Osteocyte (in vitro differentiated cells): ENCODE results near the gene CEP192. TPM values are rescaled to one million over a fixed set of nuclear protein-coding genes. Genes with fewer than 3 reads are reported as not detected.
A peak's percentile ranks its signal among the peaks of the same experiment; 100 is the strongest.

ENCODE experiments used
- DNase-seq: peaks from one replicate; pipeline ENCODE4 v3.0.0; 2021; ENCODE audit warnings: mixed read lengths; ENCODE audit not compliant: unreplicated experiment; ENCODE audit errors: extremely low spot score
- H3K27ac Mint-ChIP-seq: one replicate; pipeline ENCODE4 v1.8.0; 2021; ENCODE audit warnings: mild to moderate bottlenecking, mixed read lengths; ENCODE audit not compliant: unreplicated experiment
- H3K27me3 Mint-ChIP-seq: one replicate; pipeline ENCODE4 v1.8.0; 2021; ENCODE audit warnings: mixed read lengths; ENCODE audit not compliant: unreplicated experiment
- H3K36me3 Mint-ChIP-seq: one replicate; pipeline ENCODE4 v1.8.0; 2021; ENCODE audit warnings: mixed read lengths; ENCODE audit not compliant: unreplicated experiment
- H3K4me1 Mint-ChIP-seq: one replicate; pipeline ENCODE4 v1.8.0; 2021; ENCODE audit warnings: mixed read lengths; ENCODE audit not compliant: unreplicated experiment
- H3K4me3 Mint-ChIP-seq: one replicate; pipeline ENCODE4 v1.8.0; 2021; ENCODE audit warnings: mild to moderate bottlenecking, moderate library complexity, mixed read lengths; ENCODE audit not compliant: unreplicated experiment
- H3K9me3 Mint-ChIP-seq: one replicate; pipeline ENCODE4 v1.8.0; 2021; ENCODE audit warnings: mixed read lengths; ENCODE audit not compliant: unreplicated experiment
- CTCF ChIP-seq: fragments of 200-600 bp; sonication (generic); IDR thresholded peaks from 2 replicates; pipeline ENCODE4 v1.5.0; 2021; ENCODE audit warnings: antibody characterized with exemption, mild to moderate bottlenecking, moderate library complexity
- total RNA-seq: library from RNA; stranded (reverse); gene quantifications from 2 replicates; pipeline ENCODE4 v1.2.1, GENCODE V29; 2021

CEP192 gene
- total RNA-seq, 1 donor from 2014 or later: 20.4 TPM

- H3K9me3 Mint-ChIP-seq: peaks cover 43% of the 10 kb centered on the region
- H3K36me3 Mint-ChIP-seq: peaks cover 23% of the 10 kb centered on the region
- peaks cover 11% of the 10 kb centered on the region for H3K27me3 Mint-ChIP-seq
- no peak for DNase-seq
- no peak overlapping the region for H3K27ac Mint-ChIP-seq
- TF ChIP-seq CTCF: no peak
- H3K4me3 Mint-ChIP-seq: no peak overlapping the region
- peaks cover 8% of the 10 kb centered on the region for H3K4me1 Mint-ChIP-seq
Measured at GRCh38 chr18:13158428-13158827, 167.3 kb downstream of the CEP192 start.

GRCh38 chr18:13159579-13159978 is 168.4 kb downstream of the CEP192 start:
- peaks cover 22% of the 10 kb centered on the region for H3K36me3 Mint-ChIP-seq

GRCh38 chr18:13161276-13161899 is 170.2 kb downstream of the CEP192 start:
- no peak overlapping the region for H3K27ac Mint-ChIP-seq
- no peak for TF ChIP-seq CTCF
- no peak for DNase-seq
- peaks cover 24% of the 10 kb centered on the region for H3K4me1 Mint-ChIP-seq
- peaks cover 25% of the 10 kb centered on the region for H3K9me3 Mint-ChIP-seq
- H3K36me3 Mint-ChIP-seq: peaks cover 14% of the 10 kb centered on the region
- peaks cover 4% of the 10 kb centered on the region for H3K27me3 Mint-ChIP-seq
- no peak overlapping the region for H3K4me3 Mint-ChIP-seq

More at GRCh38 chr18:13159579-13159978, 168.4 kb downstream of the CEP192 start:
- Mint-ChIP-seq H3K27me3 (peaks cover 11% of the 10 kb centered on the region), H3K4me3 (no peak overlapping the region), H3K4me1 (peaks cover 14% of the 10 kb centered on the region), H3K9me3 (peaks cover 39% of the 10 kb centered on the region), H3K27ac (no peak overlapping the region)
- DNase-seq: no peak
- peak; percentile 76 for TF ChIP-seq CTCF

GRCh38 chr18:13163167-13163927 is 172.2 kb downstream of the CEP192 start:
- H3K27me3 Mint-ChIP-seq: peaks cover 15% of the 10 kb centered on the region
- H3K36me3 Mint-ChIP-seq: peaks cover 5% of the 10 kb centered on the region
- no peak overlapping the region for H3K4me3 Mint-ChIP-seq

More at GRCh38 chr18:13163167-13163927, 172.2 kb downstream of the CEP192 start:
- no peak for DNase-seq
- TF ChIP-seq CTCF: no peak
- Mint-ChIP-seq H3K4me1 (peaks cover 24% of the 10 kb centered on the region), H3K27ac (no peak overlapping the region), H3K9me3 (peaks cover 27% of the 10 kb centered on the region)
